ENCODE results near the gene PGAP3.

PGAP3 gene

GRCh38 chr17:39724731-39725130 lies 36.9 kb upstream of the PGAP3 start:
- H3K27me3 ChIP-seq (ENCODE audit: insufficient read depth, low read length, poor library complexity, severe bottlenecking): no peaks in the 10 kb centered on the region
- no peaks in the 10 kb centered on the region for H3K9me3 ChIP-seq (ENCODE audit: insufficient read depth, low read depth, low read length)
- TF ChIP-seq EZH2phosphoT487 (IDR thresholded peaks at IDR 0.05; ENCODE audit: borderline replicate concordance) (no peak), CTCF (conservative IDR thresholded peaks at IDR 0.05; ENCODE audit: low read length) (no peak)
- H4K20me1 ChIP-seq (ENCODE audit: insufficient read depth, low read length, poor library complexity, severe bottlenecking): no peaks in the 10 kb centered on the region
- no peaks in the 10 kb centered on the region for H3K36me3 ChIP-seq (ENCODE audit: insufficient read depth, low read length)
- no peaks in the 10 kb centered on the region for H3F3A ChIP-seq (ENCODE audit: low read depth)
- H2AFZ ChIP-seq (ENCODE audit: low read length): no peak overlapping the region
- no peak overlapping the region for H3K9ac ChIP-seq (ENCODE audit: low read depth, low read length, poor library complexity, severe bottlenecking)
- H3K9me2 ChIP-seq (replicated peaks; ENCODE audit: low read depth, low read length): no peaks in the 10 kb centered on the region
- H3K4me2 ChIP-seq (ENCODE audit: low read depth, low read length, poor library complexity, severe bottlenecking): no peak overlapping the region
- peaks cover 7% of the 10 kb centered on the region for H3K4me1 ChIP-seq (ENCODE audit: insufficient read depth, low read length, poor library complexity, severe bottlenecking)
- H3K4me3 ChIP-seq (ENCODE audit: low read length, poor library complexity, severe bottlenecking): no peak overlapping the region
- peaks cover 5% of the 10 kb centered on the region for H3K79me2 ChIP-seq (ENCODE audit: insufficient read depth, low read length)

- no peak overlapping the region for H3K4me3 ChIP-seq (ENCODE audit: low read length, poor library complexity, severe bottlenecking)
- no peaks in the 10 kb centered on the region for H3K9me3 ChIP-seq (ENCODE audit: insufficient read depth, low read depth, low read length)
- H3K9ac ChIP-seq (ENCODE audit: low read depth, low read length, poor library complexity, severe bottlenecking): no peak overlapping the region
- H2AFZ ChIP-seq (ENCODE audit: low read length): no peak overlapping the region
- H3K36me3 ChIP-seq (ENCODE audit: insufficient read depth, low read length): no peaks in the 10 kb centered on the region
- H3K9me2 ChIP-seq (replicated peaks; ENCODE audit: low read depth, low read length): no peaks in the 10 kb centered on the region
- H3K4me1 ChIP-seq (ENCODE audit: insufficient read depth, low read length, poor library complexity, severe bottlenecking): no peaks in the 10 kb centered on the region
- H3K4me2 ChIP-seq (ENCODE audit: low read depth, low read length, poor library complexity, severe bottlenecking): no peak overlapping the region
- H3K79me2 ChIP-seq (ENCODE audit: insufficient read depth, low read length): no peaks in the 10 kb centered on the region
- H3K27me3 ChIP-seq (ENCODE audit: insufficient read depth, low read length, poor library complexity, severe bottlenecking): no peaks in the 10 kb centered on the region
- TF ChIP-seq CTCF (conservative IDR thresholded peaks at IDR 0.05; ENCODE audit: low read length) (no peak), EZH2phosphoT487 (IDR thresholded peaks at IDR 0.05; ENCODE audit: borderline replicate concordance) (no peak)
- H4K20me1 ChIP-seq (ENCODE audit: insufficient read depth, low read length, poor library complexity, severe bottlenecking): no peaks in the 10 kb centered on the region
- H3F3A ChIP-seq (ENCODE audit: low read depth): no peaks in the 10 kb centered on the region
These were observed 35.4 kb upstream of the PGAP3 start for GRCh38 chr17:39722965-39723848.

- Histone ChIP-seq H3K79me2 (ENCODE audit: insufficient read depth, low read length) (no peaks in the 10 kb centered on the region), H3K4me2 (ENCODE audit: low read depth, low read length, poor library complexity, severe bottlenecking) (no peak overlapping the region), H3K27me3 (ENCODE audit: insufficient read depth, low read length, poor library complexity, severe bottlenecking) (no peaks in the 10 kb centered on the region), H3K9me2 (replicated peaks; ENCODE audit: low read depth, low read length) (no peaks in the 10 kb centered on the region), H3F3A (ENCODE audit: low read depth) (no peaks in the 10 kb centered on the region), H3K4me1 (ENCODE audit: insufficient read depth, low read length, poor library complexity, severe bottlenecking) (no peaks in the 10 kb centered on the region), H3K4me3 (ENCODE audit: low read length, poor library complexity, severe bottlenecking) (no peak overlapping the region), H3K9me3 (ENCODE audit: insufficient read depth, low read depth, low read length) (no peaks in the 10 kb centered on the region), H3K9ac (ENCODE audit: low read depth, low read length, poor library complexity, severe bottlenecking) (no peak overlapping the region), H3K36me3 (ENCODE audit: insufficient read depth, low read length) (no peaks in the 10 kb centered on the region), H4K20me1 (ENCODE audit: insufficient read depth, low read length, poor library complexity, severe bottlenecking) (no peaks in the 10 kb centered on the region), H2AFZ (ENCODE audit: low read length) (no peak overlapping the region)
- TF ChIP-seq EZH2phosphoT487 (IDR thresholded peaks at IDR 0.05; ENCODE audit: borderline replicate concordance) (no peak), CTCF (conservative IDR thresholded peaks at IDR 0.05; ENCODE audit: low read length) (no peak)
These were observed 34.2 kb upstream of the PGAP3 start for GRCh38 chr17:39722104-39722503.

Data from Loucy (cell line).